GM12892 (cell line): Measurements from ENCODE around the gene MT4. TPM values are rescaled to one million over a fixed set of nuclear protein-coding genes. Genes with fewer than 3 reads are reported as not detected.

Experiments used
- DNase-seq: peaks from one replicate; pipeline ENCODE4 v3.0.0; 2011; ENCODE audit not compliant: insufficient read length
- FAIRE-seq: peaks from 2 replicates; lab custom pipeline; 2011; peaks lifted over from hg19 to GRCh38; lab: Jason Lieb, UNC
- POLR2A ChIP-seq: IDR thresholded peaks from 2 replicates; pipeline ENCODE4 v1.6.1; 2011; ENCODE audit warnings: low read depth, low read length, control low read depth
- POLR2AphosphoS5 ChIP-seq: IDR thresholded peaks from 2 replicates; pipeline ENCODE4 v1.6.1; 2011; ENCODE audit warnings: low read depth, low read length, control low read depth
- TAF1 ChIP-seq: IDR thresholded peaks from 2 replicates; pipeline ENCODE4 v1.6.1; 2011; ENCODE audit warnings: low read depth, mild to moderate bottlenecking, control low read depth, low read length, borderline replicate concordance
- polyA plus RNA-seq: library from polyadenylated mRNA; unstranded; fragments of >200 nt; gene quantifications from one replicate; pipeline ENCODE4 v1.2.1, GENCODE V29; 2012; ENCODE audit warnings: missing spikeins, inconsistent platforms; ENCODE audit not compliant: missing spikeins

MT4 gene
- not detected for polyA plus RNA-seq

- no peak for FAIRE-seq
- TF ChIP-seq POLR2AphosphoS5 = no peak
- no peak for TF ChIP-seq TAF1
- no peak for TF ChIP-seq POLR2A
- no peak for DNase-seq
Measured at GRCh38 chr16:56564793-56565477, at the start of gene MT4. MT4 (plus strand) TSS chr16:56565073; CDS start chr16:56565129, 56 bp downstream.

GRCh38 chr16:56515665-56516064 is 49.2 kb upstream of the MT4 start:
- DNase-seq = no peak
- no peak for TF ChIP-seq TAF1
- TF ChIP-seq POLR2A = no peak
- no peak for TF ChIP-seq POLR2AphosphoS5
- FAIRE-seq = no peak

- no peak for DNase-seq
- TF ChIP-seq POLR2AphosphoS5 (no peak), POLR2A (no peak), TAF1 (no peak)
- FAIRE-seq = no peak
Measured at GRCh38 chr16:56517206-56517605, 47.7 kb upstream of the MT4 start.

- FAIRE-seq (no peak), DNase-seq (no peak)
- TF ChIP-seq TAF1 (no peak), POLR2A (no peak), POLR2AphosphoS5 (no peak)
Measured at GRCh38 chr16:56518425-56518824, 46.4 kb upstream of the MT4 start.

GRCh38 chr16:56519459-56520250 is 45.2 kb upstream of the MT4 start, which contains the start of gene BBS2:
BBS2 (minus strand) TSS chr16:56520024; CDS start chr16:56519862, 162 bp downstream.
- DNase-seq (peak; percentile 86), FAIRE-seq (peak; percentile 97)
- peak; percentile 60; the same call in 1 of the 2 replicates for TF ChIP-seq POLR2AphosphoS5
- TF ChIP-seq TAF1 = 0 out of 2 replicates have a peak, but pooled peaks have one; percentile 17
- peak; percentile 75; the same call in 1 of the 2 replicates for TF ChIP-seq POLR2A

GRCh38 chr16:56520251-56520577 is 44.7 kb upstream of the MT4 start:
- FAIRE-seq = no peak
- no peak for TF ChIP-seq POLR2AphosphoS5
- TF ChIP-seq POLR2A = no peak
- TF ChIP-seq TAF1 = no peak
- DNase-seq = no peak

GRCh38 chr16:56525236-56525635 is 39.6 kb upstream of the MT4 start:
- DNase-seq (no peak), FAIRE-seq (no peak)
- TF ChIP-seq TAF1 (no peak), POLR2AphosphoS5 (no peak), POLR2A (no peak)

GRCh38 chr16:56530872-56531271 is 34.0 kb upstream of the MT4 start:
- TF ChIP-seq POLR2AphosphoS5 (no peak), POLR2A (no peak), TAF1 (no peak)
- no peak for FAIRE-seq
- no peak for DNase-seq

- no peak for TF ChIP-seq TAF1
- TF ChIP-seq POLR2A = no peak
- TF ChIP-seq POLR2AphosphoS5 = no peak
- FAIRE-seq (no peak), DNase-seq (no peak)
Measured at GRCh38 chr16:56532714-56533113, 32.2 kb upstream of the MT4 start.

GRCh38 chr16:56534847-56535383 is 30.0 kb upstream of the MT4 start:
- DNase-seq (no peak), FAIRE-seq (no peak)
- TF ChIP-seq POLR2AphosphoS5 (no peak), POLR2A (no peak), TAF1 (no peak)

GRCh38 chr16:56538331-56538730 is 26.5 kb upstream of the MT4 start:
- DNase-seq (no peak), FAIRE-seq (no peak)
- no peak for TF ChIP-seq TAF1
- no peak for TF ChIP-seq POLR2A
- no peak for TF ChIP-seq POLR2AphosphoS5

GRCh38 chr16:56539656-56540055 is 25.2 kb upstream of the MT4 start:
- TF ChIP-seq POLR2A (no peak), POLR2AphosphoS5 (no peak), TAF1 (no peak)
- DNase-seq (no peak), FAIRE-seq (no peak)
